Esophagus (tissue), 2 donors: ENCODE results near the gene PPP1R27. TPM values are rescaled to one million over a fixed set of nuclear protein-coding genes. Genes with fewer than 3 reads are reported as not detected.

ENCODE experiments used
- H3K27ac ChIP-seq, 2 donors: one replicate each; pipeline ENCODE4 v1.5.1; 2013; ENCODE audit warnings: low read depth in 2 of 2, mild to moderate bottlenecking in 2 of 2, inconsistent platforms in 1 of 2, low read length in 1 of 2, moderate library complexity in 1 of 2
- H3K27me3 ChIP-seq, 2 donors: one replicate each; pipeline ENCODE4 v1.6.1; 2013; ENCODE audit warnings: low read length in 2 of 2, control low read depth in 1 of 2, mild to moderate bottlenecking in 1 of 2; ENCODE audit not compliant: insufficient read depth in 2 of 2, control insufficient read depth in 1 of 2
- H3K36me3 ChIP-seq, 2 donors: one replicate each; pipeline ENCODE4 v1.6.1; 2013; ENCODE audit warnings: low read length in 1 of 2; ENCODE audit not compliant: control insufficient read depth in 2 of 2, insufficient read depth in 2 of 2
- H3K4me1 ChIP-seq, 2 donors: one replicate each; pipeline ENCODE4 v1.6.1; 2013; ENCODE audit warnings: low read length in 1 of 2; ENCODE audit not compliant: control insufficient read depth in 2 of 2, insufficient read depth in 2 of 2
- H3K4me3 ChIP-seq, 2 donors: one replicate each; pipeline ENCODE4 v1.5.1; 2013; ENCODE audit warnings: low read length in 2 of 2, mild to moderate bottlenecking in 2 of 2, low read depth in 1 of 2, moderate library complexity in 1 of 2
- H3K9me3 ChIP-seq, 2 donors: one replicate each; pipeline ENCODE4 v1.6.1; 2013; ENCODE audit warnings: mild to moderate bottlenecking in 2 of 2, low read depth in 1 of 2, low read length in 1 of 2, moderate library complexity in 1 of 2; ENCODE audit not compliant: control insufficient read depth in 2 of 2, insufficient read depth in 1 of 2
- WGBS, 2 donors: extraction: QIAGEN DNeasy Blood & Tissue Kit; methylation state at CpG; one replicate each; pipeline ENCODE4 v1.1.7; 2013; 5-methylcytosine and 5-hydroxymethylcytosine counted together
- polyA plus RNA-seq, 2 donors: library from polyadenylated mRNA; stranded (reverse); fragments of 200-250 nt; gene quantifications; one replicate each; pipeline ENCODE4 v1.2.3, GENCODE V29; 2013
- donor health status: healthy with polysubstance abuse.
- donor health status: Bipolar disorder and iron deficiency.

The PPP1R27 gene
- polyA plus RNA-seq, 2 donors, result 0.25 to 0.98 TPM

GRCh38 chr17:81863833-81864768 is 29.3 kb upstream of the PPP1R27 start:
- Histone ChIP-seq H3K4me1 (peaks cover 0 to 18% of the 10 kb centered on the region in 2 donors), H3K4me3 (no peak overlapping the region), H3K27ac (peak overlapping the region; percentile 2 to 67), H3K27me3 (no peaks in the 10 kb centered on the region), H3K36me3 (peaks cover 0 to 24% of the 10 kb centered on the region in 2 donors), H3K9me3 (no peaks in the 10 kb centered on the region)
- WGBS, 2 donors, result 68 to 73% methylated on average over 9 of the region's 9 CpGs

- peak overlapping the region; percentile 2 to 42 for H3K27ac ChIP-seq
- H3K4me3 ChIP-seq, result no peak overlapping the region
- peaks cover 3 to 20% of the 10 kb centered on the region in 2 donors for H3K4me1 ChIP-seq
- peaks cover 0 to 25% of the 10 kb centered on the region in 2 donors for H3K36me3 ChIP-seq
- no peaks in the 10 kb centered on the region for H3K9me3 ChIP-seq
- WGBS, 2 donors, result 70 to 80% methylated on average over 6 of the region's 6 CpGs
- H3K27me3 ChIP-seq, result no peaks in the 10 kb centered on the region
Observed at GRCh38 chr17:81863123-81863675, 28.3 kb upstream of the PPP1R27 start.

- WGBS, 2 donors, result 0 to 1% methylated on average over 67 to 74 of the region's 74 CpGs
- H3K4me3 ChIP-seq, result peak overlapping the region; percentile 80 to 83
- H3K9me3 ChIP-seq, result no peaks in the 10 kb centered on the region
- H3K27me3 ChIP-seq, result no peaks in the 10 kb centered on the region
- peaks cover 3 to 20% of the 10 kb centered on the region in 2 donors for H3K4me1 ChIP-seq
- H3K36me3 ChIP-seq, result peaks cover 0 to 21% of the 10 kb centered on the region in 2 donors
- peak overlapping the region; percentile 98 to 99 for H3K27ac ChIP-seq
Observed at GRCh38 chr17:81860756-81861568, 26.1 kb upstream of the PPP1R27 start.

GRCh38 chr17:81859906-81860755 is 25.3 kb upstream of the PPP1R27 start, which contains the start of gene P4HB:
TSS of gene P4HB (minus strand) at chr17:81860535. CDS start at chr17:81860471, 64 bp downstream.
- Histone ChIP-seq H3K27me3 (no peaks in the 10 kb centered on the region), H3K36me3 (peaks cover 0 to 18% of the 10 kb centered on the region in 2 donors), H3K4me1 (peaks cover 3 to 13% of the 10 kb centered on the region in 2 donors), H3K9me3 (no peaks in the 10 kb centered on the region), H3K4me3 (peak within 1 kb of the TSS; percentile 80 to 95), H3K27ac (peak within 1 kb of the TSS; percentile 98 to 99)
- WGBS, 2 donors, result 0 to 1% methylated on average over 82 to 95 of the region's 95 CpGs

GRCh38 chr17:81858967-81859905 is 24.4 kb upstream of the PPP1R27 start:
- H3K4me1 ChIP-seq, result peaks cover 3 to 14% of the 10 kb centered on the region in 2 donors
- H3K27ac ChIP-seq, result peak overlapping the region; percentile 95 to 97
- peak overlapping the region; percentile 65 to 95 for H3K4me3 ChIP-seq
- no peaks in the 10 kb centered on the region for H3K9me3 ChIP-seq
- 43 to 50% methylated on average over 23 of the region's 23 CpGs for WGBS, 2 donors
- H3K36me3 ChIP-seq, result peaks cover 0 to 25% of the 10 kb centered on the region in 2 donors
- no peaks in the 10 kb centered on the region for H3K27me3 ChIP-seq

- H3K27ac ChIP-seq, result peak overlapping the region; percentile 2 to 95
- H3K36me3 ChIP-seq, result peaks cover 5 to 32% of the 10 kb centered on the region in 2 donors
- no peaks in the 10 kb centered on the region for H3K9me3 ChIP-seq
- H3K27me3 ChIP-seq, result no peaks in the 10 kb centered on the region
- 56 to 69% methylated on average over 30 of the region's 30 CpGs for WGBS, 2 donors
- H3K4me3 ChIP-seq, result peak overlapping the region; percentile 65 to 95
- H3K4me1 ChIP-seq, result peaks cover 3 to 16% of the 10 kb centered on the region in 2 donors
Observed at GRCh38 chr17:81858170-81858966, 23.5 kb upstream of the PPP1R27 start.

GRCh38 chr17:81854974-81855774 is 20.3 kb upstream of the PPP1R27 start:
- Histone ChIP-seq H3K27ac (peak overlapping the region; percentile 69 to 93), H3K4me3 (no peak overlapping the region), H3K4me1 (peaks cover 3 to 16% of the 10 kb centered on the region in 2 donors), H3K36me3 (peaks cover 9 to 43% of the 10 kb centered on the region in 2 donors), H3K9me3 (no peaks in the 10 kb centered on the region), H3K27me3 (no peaks in the 10 kb centered on the region)
- WGBS, 2 donors, result 48 to 55% methylated on average over 29 of the region's 29 CpGs
